Kidney tubule cell (primary cell): ENCODE data around the gene SNCG.
"Not testable (repeated sequence)": the region's sequence is repeated elsewhere in the genome, so short reads cannot be mapped to it uniquely, and the experiment has no call there.

ENCODE experiments used
- DNase-seq: peaks from one replicate; pipeline ENCODE4 v3.0.0-alpha.2; 2018; ENCODE audit warnings: low spot score

Gene SNCG

DNA sequence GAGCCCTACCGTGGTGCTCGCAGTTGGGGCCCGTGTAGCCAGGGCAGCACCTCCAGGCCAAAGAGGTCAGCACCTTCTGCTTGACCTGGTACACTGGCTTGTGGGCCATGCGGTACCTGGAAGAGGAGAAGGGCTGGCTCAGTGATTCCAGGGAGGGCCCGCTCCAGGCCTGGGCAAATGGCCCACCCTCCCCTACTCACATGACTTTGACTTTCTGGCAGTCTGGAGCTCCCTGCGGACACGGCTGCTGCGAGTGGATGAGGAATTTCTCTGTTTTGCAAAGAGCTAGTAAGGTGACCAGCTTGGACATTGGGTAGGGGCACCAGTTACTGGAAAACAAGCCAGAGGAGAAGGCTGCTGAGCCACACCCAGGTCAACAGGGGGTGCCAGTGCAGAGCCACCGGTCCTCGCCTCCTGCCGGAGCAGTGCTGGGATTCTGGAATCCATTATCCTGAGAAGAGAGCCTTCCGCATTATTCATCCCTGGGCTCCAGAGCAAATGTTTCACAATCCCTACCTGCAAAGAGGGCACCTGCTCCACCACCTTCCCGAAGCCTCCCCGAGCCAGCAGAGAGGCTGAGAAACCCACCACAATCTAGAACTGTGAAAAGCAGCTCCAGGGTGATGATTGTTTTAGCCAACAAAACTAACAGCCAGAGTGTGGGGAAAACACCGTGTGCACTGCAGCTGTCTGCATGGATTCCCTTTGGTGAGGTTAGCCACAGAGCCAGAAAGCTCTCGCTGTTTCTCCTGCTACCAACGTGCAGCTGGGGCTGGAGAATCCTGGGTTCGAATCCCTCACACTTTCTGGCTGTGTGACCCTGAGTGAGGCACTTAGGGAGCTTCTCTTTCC lies 12.8 kb upstream of the SNCG start:
- DNase-seq, result peak; percentile 79

DNA sequence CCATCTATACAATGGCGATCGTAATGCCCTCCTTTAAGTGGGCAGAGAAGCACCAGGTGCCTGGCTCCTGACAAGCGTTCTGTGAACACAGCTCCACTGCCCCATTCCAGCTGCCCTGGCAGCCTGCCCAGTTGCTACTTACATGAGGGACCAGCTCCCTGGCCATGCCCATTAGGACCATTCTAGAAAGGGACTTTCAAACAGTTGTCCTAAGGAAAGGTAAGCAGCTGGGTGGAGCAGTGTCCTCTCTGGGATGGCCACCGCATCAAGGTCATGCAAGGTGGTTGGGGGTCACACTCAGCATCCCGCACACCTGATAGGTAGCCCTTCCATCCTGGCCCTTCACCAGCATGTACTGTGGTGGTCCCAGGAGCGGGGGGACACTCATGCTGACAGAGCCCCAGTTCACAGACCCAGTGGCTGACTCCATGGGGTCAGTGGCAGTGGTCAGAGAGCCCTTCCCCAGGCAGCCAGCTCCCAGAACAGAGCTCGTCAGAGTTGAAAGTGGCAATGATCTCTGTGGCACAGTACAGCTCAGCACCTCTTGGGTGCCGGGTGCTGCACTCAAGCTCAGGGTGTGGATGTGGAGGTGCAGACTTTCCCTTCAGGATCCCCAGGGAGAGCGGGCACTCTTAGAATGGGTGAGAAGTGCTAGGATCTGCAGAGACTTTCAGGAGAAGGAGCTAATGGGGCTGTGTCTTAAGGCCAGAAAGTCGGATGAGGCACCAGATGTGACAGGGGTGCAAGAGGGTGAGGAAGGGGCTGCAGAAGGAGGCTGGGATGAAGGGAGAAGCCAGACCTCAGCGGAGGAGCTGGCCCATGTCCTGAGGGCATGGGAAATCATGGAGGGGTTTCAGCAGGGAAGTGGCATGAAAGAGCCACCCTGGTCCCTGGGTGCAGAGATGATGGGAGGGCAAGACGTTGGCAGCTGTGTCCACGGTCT lies 11.9 kb upstream of the SNCG start:
- DNase-seq, result peak; percentile 29

DNA sequence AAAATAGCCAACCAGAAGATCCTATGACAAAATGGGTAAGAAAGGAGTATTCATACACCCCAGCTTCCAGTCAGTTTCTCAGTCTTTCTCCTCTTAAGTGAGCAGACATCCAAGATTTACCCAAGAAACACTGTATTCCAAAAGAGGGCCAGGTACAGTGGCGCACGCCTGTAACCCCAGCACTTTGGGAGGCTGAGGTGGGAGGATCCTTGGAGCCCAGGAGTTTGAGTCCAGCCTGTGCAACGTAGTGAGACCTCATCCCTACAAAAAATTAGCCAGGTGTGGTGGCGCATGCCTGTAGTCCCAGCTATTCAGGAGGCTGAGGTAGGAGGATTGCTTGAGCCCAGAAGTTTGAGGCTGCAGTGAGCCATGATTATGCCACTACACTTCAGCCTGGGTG lies 10.6 kb upstream of the SNCG start:
- not testable (repeated sequence) for DNase-seq

DNA sequence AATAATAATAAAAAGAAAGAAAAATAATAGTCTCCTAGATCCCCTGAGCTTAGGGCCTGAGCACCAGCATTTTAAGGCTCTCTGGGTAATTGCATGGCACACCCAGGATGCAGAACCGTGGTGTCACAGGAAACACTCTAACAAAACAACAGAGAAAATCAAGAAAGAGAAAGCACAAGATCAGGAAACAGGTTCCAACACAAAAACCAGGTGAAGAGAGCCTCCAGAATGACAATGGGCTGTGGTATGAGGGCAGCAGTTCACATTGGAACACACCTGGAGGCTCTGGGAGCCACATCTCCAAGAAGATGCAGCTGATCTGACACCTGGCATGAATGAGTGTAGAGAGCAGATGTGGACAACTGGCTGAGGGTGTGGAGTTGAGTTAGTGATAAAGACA lies 8.1 kb upstream of the SNCG start:
- DNase-seq, result no peak

DNA sequence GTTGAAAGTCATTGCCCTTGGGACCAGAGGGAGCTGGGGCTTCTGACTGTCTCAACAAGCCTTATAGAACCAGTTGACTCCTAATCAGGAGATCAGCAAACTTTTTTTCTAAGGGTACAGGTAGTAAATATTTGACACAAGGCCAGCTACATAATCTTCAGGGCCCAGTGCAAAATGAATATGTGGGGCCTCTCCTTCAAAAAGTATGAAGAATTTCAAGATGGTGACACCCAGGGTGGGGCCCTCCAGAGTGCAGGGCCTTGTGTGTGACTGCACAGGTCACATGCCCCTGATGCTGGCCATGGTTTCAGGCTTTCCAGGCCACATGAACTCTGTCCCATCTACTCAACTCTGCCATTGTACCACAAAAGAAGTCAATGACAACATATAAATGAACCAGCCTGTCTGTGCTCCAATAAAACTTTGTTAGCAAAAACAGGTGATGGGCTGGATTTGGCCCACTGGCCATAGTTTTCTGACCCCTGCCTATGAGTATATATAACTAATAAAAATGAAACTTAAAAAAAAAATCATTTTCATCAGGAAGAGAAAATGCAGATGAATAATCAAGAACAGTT lies 7.1 kb upstream of the SNCG start:
- no peak for DNase-seq

DNA sequence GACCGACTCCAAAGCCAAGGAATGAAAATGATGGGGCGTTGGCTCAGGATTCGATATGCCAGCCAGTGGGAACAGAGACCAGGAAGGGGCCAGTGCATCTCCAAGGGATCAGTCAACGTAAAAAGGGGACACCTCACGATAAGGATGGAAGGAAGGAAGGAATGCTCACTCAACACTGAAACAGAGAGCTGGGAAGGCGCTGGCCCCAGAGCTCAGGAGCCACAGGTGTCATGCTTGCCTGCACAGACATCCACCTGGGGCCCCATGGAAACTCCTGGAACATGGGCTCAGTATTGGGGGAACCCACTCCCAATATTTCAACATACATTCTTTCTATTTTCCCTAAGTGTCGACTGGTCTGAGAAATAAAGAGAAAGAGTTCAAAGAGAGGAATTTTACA lies 6.3 kb upstream of the SNCG start:
- no peak for DNase-seq

DNA sequence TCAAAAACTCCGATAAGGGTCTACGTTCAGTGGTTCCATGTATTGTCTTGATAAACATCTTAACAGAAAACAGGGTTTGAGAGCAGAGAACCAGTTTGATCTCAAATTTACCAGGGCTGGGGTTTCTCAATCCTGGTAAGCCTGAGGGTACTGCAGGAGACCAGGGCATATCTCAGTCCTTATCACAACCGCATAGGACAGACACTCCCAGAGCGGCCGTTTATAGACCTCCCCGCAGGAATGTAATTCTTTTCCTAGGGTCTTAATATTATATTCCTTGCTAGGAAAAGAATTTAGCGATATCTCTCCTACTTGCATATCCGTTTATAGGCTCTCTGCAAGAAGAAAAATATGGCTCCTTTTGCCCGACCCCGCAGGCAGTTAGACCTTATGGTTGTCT lies 5.7 kb upstream of the SNCG start:
- not testable (repeated sequence) for DNase-seq

DNA sequence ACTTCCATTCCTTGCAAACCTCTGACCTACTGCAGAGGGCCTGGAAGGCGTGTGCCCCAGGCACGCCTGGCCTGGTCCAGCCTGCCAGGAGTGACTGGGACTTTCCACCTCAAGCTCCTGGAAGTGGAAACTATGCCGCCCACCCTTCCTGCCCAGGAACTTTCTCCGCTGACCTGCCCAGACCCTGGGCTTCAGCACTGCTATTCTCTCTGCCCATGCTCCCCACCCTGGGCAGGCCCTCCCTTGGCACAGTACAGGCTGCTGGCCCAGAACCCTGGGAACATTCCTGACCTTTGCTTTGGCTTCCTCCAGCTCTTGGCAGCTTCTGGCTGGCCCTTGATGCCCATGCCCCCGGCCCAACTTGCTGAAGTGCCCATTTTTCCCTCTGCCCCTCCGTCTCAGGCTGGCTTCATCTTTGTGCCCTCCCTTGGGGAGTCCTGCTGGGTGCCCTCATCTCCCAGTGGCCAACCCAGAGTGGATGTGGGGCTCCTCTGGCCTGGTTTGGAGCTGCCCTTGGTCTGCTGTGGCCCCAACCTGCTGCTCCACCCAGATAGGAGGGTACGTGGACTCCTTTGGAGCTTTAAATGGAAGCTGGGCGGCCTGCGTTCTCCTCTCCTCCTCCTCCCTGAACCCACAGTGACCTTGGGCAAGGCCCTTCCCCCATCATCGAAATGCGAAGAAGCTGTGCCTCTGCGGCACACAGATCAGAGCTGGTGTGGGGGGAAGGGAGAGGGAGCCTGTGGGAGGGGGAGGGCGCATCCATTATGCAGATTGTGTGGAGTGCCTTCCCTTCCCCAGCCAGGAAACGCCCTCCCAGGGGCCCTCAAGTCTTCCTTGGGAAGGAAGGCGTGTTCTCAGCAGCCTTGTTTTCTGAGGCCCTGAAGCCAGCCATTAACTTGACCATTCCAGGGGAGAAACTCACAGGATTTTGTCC lies 4.4 kb upstream of the SNCG start:
- peak; percentile 78 for DNase-seq

DNA sequence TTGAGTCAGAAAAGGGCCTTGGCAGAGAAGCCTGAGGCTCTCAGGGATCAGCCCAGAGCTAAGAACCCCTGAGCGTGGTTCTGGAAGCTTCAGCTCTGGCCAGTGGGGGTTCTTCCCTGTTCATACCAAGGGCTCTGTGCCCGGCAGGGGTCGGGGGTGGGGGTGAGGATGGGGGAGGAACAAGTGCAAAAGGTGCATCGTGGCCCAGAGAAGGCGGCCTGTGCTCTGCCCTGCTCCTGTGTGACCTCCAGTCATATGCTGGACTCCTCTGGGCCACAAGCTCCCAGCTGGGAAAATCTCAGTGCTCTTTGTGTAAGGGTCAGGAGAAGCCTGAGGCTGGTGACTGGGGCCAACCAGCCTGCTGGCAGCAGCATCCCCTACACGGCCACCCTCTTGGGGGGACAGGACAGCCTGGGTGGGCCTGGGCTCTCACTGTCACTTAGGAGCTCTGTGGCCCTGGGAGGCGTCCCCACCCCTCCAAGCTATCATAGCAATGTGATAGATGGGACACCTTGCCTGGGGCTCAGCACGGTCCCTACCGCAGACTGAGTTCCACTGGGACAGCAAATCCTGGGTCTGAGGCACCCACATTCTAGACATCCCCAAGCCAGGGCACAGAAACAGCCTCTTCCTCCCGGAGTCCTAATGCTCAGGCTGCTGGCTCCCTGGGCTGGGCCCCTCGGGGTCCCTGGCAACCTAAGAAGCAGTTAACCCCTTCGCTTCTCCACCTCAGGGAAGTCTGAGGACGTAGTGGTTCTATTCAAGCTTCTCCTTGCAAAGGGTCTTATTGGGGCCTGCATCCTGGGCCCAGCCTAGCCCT lies 3.5 kb upstream of the SNCG start:
- DNase-seq, result no peak

DNA sequence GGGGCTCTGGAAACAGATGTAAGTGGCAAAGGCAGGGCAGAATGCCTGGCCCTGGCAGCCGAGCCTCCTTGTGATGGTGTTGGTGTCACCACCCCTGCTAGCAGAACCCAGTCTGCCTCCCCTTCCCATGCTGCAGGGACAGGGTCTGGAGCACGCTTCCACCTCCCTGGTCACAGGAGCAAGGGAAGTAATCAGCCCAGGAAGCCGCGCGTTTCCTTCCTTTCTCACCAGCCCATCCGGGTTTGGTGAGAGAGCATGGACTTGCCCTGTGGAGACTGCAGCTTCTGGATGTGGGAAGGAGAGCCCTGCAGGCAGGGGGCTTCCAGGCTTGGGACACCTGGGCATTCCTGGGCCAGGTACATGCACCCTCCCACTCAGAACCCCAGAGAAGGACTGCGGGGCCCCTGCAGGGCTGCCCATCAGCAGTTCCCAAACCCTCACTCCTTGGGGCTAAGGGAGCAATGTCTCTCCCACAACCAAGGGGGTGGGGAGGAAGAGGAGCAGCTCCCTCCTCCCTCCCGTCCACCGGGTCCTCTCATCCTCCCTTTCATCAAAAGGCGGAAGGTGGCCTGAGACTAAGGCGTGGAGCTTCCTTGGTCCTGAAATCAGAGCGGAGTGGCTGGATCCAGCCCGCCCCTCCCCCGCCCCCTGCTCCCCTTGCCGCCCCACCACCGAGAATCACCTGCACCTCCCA lies 2.8 kb upstream of the SNCG start:
- no peak for DNase-seq

DNA sequence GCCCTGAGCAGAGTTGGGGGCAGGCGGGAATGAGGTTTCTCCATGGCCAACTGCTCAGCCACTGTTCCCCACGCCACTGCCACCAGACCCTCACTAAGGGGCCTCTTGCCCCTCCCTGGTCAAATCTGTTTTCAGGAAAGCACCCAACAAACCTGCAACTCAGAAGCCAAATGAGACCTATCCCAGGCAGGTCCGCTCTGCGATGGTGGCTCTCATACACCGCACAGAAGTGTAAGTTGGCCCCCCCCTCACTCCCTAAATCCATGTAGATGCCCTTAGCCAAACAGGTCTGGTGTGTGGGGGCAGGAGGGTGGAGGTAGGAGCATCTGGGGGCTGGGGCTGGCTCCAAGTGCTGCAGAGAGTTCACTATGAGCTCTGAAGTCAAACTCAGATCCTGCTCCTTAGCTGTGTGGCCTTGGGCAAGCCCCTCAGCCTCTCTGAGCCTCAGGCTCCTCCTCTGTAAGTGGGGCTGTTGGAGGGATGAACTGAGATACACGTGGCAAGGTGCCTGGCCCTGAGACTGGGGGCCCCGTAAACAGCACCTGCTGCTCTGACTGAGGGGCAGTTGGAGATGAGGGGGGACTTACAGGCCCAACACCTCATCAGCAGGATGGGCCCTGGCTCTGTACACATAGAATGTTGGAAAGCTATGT lies 2.1 kb upstream of the SNCG start:
- DNase-seq, result no peak

DNA sequence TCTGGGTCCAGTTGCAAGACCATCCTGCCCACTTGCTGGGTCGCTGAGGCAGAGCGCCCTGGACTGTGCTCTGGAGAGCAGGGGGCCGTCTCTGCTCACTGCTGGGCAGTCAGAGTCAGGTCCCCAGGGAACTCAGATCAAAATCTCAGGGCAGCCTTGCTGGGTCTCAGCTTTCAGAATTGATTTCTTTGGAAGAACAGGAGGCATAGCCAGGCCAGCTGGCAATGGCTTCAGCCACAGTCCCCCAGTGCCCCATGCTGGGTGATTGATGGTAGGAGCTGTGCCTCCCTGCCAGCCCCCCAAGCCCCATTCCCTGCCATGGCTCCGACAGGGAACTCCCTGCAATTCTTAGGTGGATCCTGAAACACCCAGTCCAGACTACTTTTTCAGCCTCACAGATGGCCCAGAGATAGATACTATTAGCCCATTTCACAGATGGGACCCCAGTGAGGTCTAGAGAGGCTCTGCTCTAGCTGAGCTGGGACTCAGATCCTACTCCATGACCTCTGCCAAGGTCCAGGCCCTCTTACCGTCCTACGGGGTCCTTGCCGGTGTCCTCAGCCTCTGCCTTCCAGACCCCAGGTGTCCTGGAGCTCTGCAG lies 1.5 kb upstream of the SNCG start:
- no peak for DNase-seq

DNA sequence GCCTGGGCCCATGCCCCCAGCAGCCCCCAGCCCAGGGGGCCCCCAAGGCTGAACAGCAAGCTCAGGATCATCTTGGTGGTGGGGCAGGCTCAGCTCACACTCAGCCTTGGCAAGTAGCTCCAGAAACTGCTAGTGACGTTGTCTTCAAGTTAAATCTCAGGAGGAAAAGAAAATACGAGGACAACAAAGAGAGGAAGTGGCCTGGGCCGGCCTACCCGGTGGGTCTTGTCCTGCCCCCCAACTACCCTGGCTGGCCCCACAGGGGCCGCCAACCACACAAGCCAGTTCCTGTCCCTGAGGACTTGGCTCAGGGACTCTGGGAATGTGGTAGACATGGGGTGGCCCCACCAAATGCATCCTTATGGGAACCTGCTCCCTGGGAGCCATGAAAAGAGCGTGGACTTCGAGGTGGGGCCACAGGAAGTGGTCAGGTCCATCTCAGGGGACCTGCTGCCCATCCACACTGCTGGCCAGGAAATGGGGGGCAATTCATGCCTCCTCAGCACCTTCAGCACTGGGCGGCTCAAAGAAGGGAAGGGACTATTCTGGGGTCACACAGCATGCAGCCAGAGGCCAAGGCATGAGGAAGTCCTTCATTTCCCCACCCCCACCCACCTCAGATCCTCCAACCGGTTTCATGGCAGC lies 806 bp upstream of the SNCG start, which contains the start of gene MMRN2:
TSS of gene MMRN2 (minus strand) at position 145 of the 645 bp plus-strand sequence. CDS start at position 71, 74 bp downstream.
- DNase-seq, result no peak

DNA sequence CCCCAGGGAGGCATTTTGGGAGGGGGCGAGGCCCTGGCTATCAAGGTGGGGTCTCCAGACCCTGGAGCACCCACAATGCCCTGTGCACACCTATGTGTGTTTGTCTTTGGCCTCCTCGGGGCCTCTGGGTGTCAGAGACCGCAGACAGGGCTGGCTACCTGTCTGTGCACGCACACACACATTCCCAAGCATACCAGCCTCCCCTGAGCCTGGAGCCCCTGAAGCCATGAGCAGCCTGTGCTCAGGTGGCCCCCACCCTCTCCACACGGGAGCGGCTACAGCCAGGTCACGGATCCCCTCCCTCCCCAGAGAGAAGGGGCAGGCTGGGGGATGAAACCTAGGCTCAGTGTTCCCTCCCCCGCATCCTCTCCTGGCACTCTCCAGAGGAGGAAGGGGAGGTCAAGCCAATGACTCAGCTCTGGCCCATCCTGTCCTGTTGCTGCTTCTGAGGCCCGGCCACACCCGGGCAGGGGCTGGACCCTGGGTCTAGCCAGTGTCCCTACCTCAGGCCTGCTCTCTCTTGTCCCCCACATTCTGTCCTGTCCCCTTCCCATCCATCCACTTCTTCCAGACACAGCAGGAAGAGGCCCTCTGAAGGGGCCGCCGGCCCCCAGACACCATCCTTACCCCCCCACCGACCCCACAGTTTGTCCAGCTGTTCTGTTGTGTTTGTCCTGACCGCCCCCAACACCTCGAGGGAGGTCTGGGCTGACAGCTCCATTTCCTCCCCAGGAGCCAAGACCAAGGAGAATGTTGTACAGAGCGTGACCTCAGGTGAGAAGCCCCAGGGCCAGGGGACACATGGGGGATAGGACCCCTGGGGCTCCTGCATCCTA lies 720 bp downstream of the SNCG start:
- DNase-seq, result peak; percentile 80

DNA sequence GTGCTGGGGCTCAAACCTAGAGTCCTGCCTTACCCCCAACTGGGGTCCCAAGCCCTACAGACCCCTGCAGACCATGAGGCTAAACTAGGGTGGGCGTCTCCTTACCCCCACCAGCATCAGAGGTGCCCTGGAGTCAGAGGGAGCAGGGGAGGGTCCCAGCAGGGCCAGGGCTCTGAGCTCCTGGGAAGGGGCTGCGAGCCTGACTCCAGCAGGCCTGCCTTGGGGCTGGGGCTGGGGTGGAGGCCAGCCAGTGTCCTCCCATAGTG lies 1.3 kb downstream of the SNCG start:
- no peak for DNase-seq

DNA sequence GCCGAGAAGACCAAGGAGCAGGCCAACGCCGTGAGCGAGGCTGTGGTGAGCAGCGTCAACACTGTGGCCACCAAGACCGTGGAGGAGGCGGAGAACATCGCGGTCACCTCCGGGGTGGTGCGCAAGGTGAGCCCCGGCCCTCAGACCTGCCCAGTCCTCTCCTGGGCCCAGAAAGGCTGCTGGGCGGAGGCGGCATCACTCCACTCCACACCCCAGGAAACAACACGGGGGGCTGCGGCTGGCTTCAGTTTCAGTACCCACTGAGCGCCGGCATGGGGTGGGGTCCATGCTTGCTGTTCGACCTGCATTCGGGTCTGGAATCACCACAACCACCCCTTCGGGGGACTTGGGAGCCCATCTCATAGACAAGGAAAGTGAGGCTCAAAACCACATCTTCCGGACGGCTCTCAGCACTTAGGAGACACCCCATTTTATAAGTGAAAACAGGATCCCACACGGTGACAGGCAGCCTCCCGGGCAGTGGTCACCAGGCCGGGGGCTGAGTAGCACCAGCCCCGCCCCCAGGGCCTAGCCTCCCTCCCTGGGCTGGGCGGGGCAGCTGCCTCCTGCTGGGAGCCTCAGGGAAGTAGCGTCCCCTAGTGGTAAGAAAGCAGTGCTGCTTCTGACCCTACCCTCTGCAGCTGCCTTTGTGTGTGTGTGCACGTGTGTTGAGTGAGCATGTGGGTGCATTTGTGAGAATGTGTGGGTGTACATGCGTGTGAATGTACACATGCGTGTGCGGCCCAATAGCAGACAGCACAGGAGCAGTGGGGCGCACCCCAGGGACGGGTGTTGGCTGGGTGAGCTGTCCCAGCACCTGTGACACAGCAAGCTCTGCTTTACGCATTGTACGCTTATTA lies 1.8 kb downstream of the SNCG start:
- DNase-seq, result peak; percentile 76
